ENCODE measurements around the gene TANGO6.

TANGO6 gene

GRCh38 chr16:69114976-69115355 lies 271.6 kb downstream of the TANGO6 start:
- Histone ChIP-seq H3K27me3 (ENCODE audit: control insufficient read depth, low read length) (no peaks in the 10 kb centered on the region), H3K27ac (ENCODE audit: low read depth, low read length) (no peak overlapping the region), H3F3A (ENCODE audit: control insufficient read depth, insufficient read depth) (peaks cover 6% of the 10 kb centered on the region), H4K20me1 (ENCODE audit: control insufficient read depth, insufficient read depth, low read depth, low read length) (peaks cover 16% of the 10 kb centered on the region; the same call in 1 of the 2 replicates), H3K79me2 (ENCODE audit: control insufficient read depth, low read length) (peaks cover 8% of the 10 kb centered on the region; the same call in 1 of the 2 replicates), H3K9me3 (ENCODE audit: control insufficient read depth, insufficient read depth, low read length) (no peaks in the 10 kb centered on the region), H3K4me3 (ENCODE audit: low read length) (no peak overlapping the region), H3K4me1 (ENCODE audit: control insufficient read depth, low read length) (no peaks in the 10 kb centered on the region), H3K9me2 (replicated peaks; ENCODE audit: control insufficient read depth, low read length) (no peaks in the 10 kb centered on the region), H3K4me2 (ENCODE audit: low read length) (no peak overlapping the region), H3K36me3 (ENCODE audit: control insufficient read depth, low read length) (peaks cover 46% of the 10 kb centered on the region)
- TF ChIP-seq EZH2phosphoT487 (IDR thresholded peaks at IDR 0.05; ENCODE audit: borderline replicate concordance, low read length) (no peak), CTCF (IDR thresholded peaks at IDR 0.05; ENCODE audit: low read depth, low read length, poor library complexity, severe bottlenecking) (no peak)

- Histone ChIP-seq H4K20me1 (ENCODE audit: control insufficient read depth, insufficient read depth, low read depth, low read length) (peaks cover 16% of the 10 kb centered on the region; the same call in 1 of the 2 replicates), H3K4me3 (ENCODE audit: low read length) (no peak overlapping the region), H3F3A (ENCODE audit: control insufficient read depth, insufficient read depth) (peaks cover 6% of the 10 kb centered on the region), H3K27ac (ENCODE audit: low read depth, low read length) (no peak overlapping the region), H3K36me3 (ENCODE audit: control insufficient read depth, low read length) (peaks cover 50% of the 10 kb centered on the region), H3K9me3 (ENCODE audit: control insufficient read depth, insufficient read depth, low read length) (no peaks in the 10 kb centered on the region), H3K4me2 (ENCODE audit: low read length) (no peak overlapping the region), H3K79me2 (ENCODE audit: control insufficient read depth, low read length) (peaks cover 8% of the 10 kb centered on the region; the same call in 1 of the 2 replicates), H3K27me3 (ENCODE audit: control insufficient read depth, low read length) (no peaks in the 10 kb centered on the region), H3K9me2 (replicated peaks; ENCODE audit: control insufficient read depth, low read length) (no peaks in the 10 kb centered on the region), H3K4me1 (ENCODE audit: control insufficient read depth, low read length) (no peaks in the 10 kb centered on the region)
- TF ChIP-seq EZH2phosphoT487 (IDR thresholded peaks at IDR 0.05; ENCODE audit: borderline replicate concordance, low read length) (no peak), CTCF (IDR thresholded peaks at IDR 0.05; ENCODE audit: low read depth, low read length, poor library complexity, severe bottlenecking) (no peak)
Observed at GRCh38 chr16:69115361-69115760, 272.0 kb downstream of the TANGO6 start.

GRCh38 chr16:69115837-69116236 lies 272.5 kb downstream of the TANGO6 start:
- H3K36me3 ChIP-seq (ENCODE audit: control insufficient read depth, low read length), result peaks cover 55% of the 10 kb centered on the region
- H3K4me2 ChIP-seq (ENCODE audit: low read length), result no peak overlapping the region
- no peaks in the 10 kb centered on the region for H3K4me1 ChIP-seq (ENCODE audit: control insufficient read depth, low read length)
- no peaks in the 10 kb centered on the region for H3K27me3 ChIP-seq (ENCODE audit: control insufficient read depth, low read length)
- peaks cover 12% of the 10 kb centered on the region for H3K79me2 ChIP-seq (ENCODE audit: control insufficient read depth, low read length)
- H3K4me3 ChIP-seq (ENCODE audit: low read length), result no peak overlapping the region
- H3K9me3 ChIP-seq (ENCODE audit: control insufficient read depth, insufficient read depth, low read length), result no peaks in the 10 kb centered on the region
- TF ChIP-seq EZH2phosphoT487 (IDR thresholded peaks at IDR 0.05; ENCODE audit: borderline replicate concordance, low read length), result no peak
- no peak for TF ChIP-seq CTCF (IDR thresholded peaks at IDR 0.05; ENCODE audit: low read depth, low read length, poor library complexity, severe bottlenecking)
- no peaks in the 10 kb centered on the region for H3K9me2 ChIP-seq (replicated peaks; ENCODE audit: control insufficient read depth, low read length)
- peaks cover 6% of the 10 kb centered on the region for H3F3A ChIP-seq (ENCODE audit: control insufficient read depth, insufficient read depth)
- no peak overlapping the region for H3K27ac ChIP-seq (ENCODE audit: low read depth, low read length)
- peaks cover 16% of the 10 kb centered on the region; the same call in 1 of the 2 replicates for H4K20me1 ChIP-seq (ENCODE audit: control insufficient read depth, insufficient read depth, low read depth, low read length)

Measured in DOHH2 (cell line).